ENCODE measurements around the gene ERC1.
"Not testable (repeated sequence)": the region's sequence is repeated elsewhere in the genome, so short reads cannot be mapped to it uniquely, and the experiment has no call there.

GRCh38 chr12:1339178-1339541, 348.1 kb downstream of the ERC1 start:
- TF ChIP-seq CTCF (conservative IDR thresholded peaks at IDR 0.05 in 1 of 2, IDR thresholded peaks at IDR 0.05 in 1 of 2; ENCODE audit: low read depth in 1 of 2, low read length in 2 of 2); EZH2 (IDR thresholded peaks at IDR 0.05; ENCODE audit: low read length, missing control alignments): not testable (repeated sequence)
